GM21515 (cell line): ENCODE data around the gene SLC1A4.
"Not testable (repeated sequence)": the region's sequence is repeated elsewhere in the genome, so short reads cannot be mapped to it uniquely, and the experiment has no call there.

Experiments used
- ATAC-seq: cut with Tn5 transposase; IDR thresholded peaks from one replicate; pipeline ENCODE4 v1.9.1; 2021; ENCODE audit not compliant: unreplicated experiment

The SLC1A4 gene

GRCh38 chr2:64990876-64991275 lies 1.7 kb downstream of the SLC1A4 start:
- no peak for ATAC-seq

DNA sequence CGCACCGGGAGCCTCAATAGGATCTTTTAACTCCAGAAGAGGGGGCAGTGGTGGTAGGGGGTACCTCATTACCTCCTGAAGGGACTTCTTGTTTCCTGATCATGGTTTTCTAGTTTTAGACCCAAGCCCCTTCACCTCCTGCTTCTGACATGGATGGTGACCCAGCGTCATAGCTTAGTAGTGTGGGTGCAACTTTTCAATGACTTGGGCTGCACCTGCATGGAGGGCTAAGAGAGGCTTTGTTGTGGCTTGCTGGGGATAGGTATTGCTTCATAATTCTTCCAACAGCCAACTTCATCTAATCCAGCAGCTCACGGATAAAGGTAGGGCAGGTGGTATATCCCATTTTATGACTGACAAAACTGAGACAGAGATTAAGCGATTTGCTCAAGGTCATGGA lies 3.0 kb downstream of the SLC1A4 start:
- no peak for ATAC-seq

GRCh38 chr2:64992990-64993389 lies 3.8 kb downstream of the SLC1A4 start:
- ATAC-seq: no peak

- ATAC-seq: no peak
Observed at GRCh38 chr2:64995041-64995440, 5.8 kb downstream of the SLC1A4 start.

DNA sequence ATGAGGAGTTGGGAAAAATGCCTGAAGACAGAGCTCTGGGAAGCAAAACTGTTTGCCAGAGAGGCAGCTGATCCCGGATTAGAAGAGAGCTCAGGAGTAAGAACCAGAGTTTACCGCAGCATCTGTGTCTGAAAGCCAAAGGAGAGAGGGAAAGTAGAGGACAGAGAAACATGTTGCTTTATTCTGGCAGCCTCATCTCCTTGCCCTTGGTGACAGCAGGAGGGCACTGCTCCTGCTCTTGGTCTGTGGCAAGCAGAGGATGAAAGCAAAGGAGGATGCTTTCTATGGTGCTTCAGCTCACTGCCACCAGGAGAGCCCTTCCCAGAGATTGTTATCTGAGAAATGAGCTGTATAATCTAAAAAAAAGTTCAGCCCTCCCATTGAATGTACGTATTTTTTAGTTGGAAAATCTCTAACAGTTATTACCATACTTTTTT lies 7.7 kb downstream of the SLC1A4 start:
- ATAC-seq: no peak

- ATAC-seq: no peak
Observed at GRCh38 chr2:64998658-64999061, 9.5 kb downstream of the SLC1A4 start.

GRCh38 chr2:64999754-65000153 lies 10.6 kb downstream of the SLC1A4 start:
- no peak for ATAC-seq

- no peak for ATAC-seq
Observed at GRCh38 chr2:65000644-65001043, 11.4 kb downstream of the SLC1A4 start.

DNA sequence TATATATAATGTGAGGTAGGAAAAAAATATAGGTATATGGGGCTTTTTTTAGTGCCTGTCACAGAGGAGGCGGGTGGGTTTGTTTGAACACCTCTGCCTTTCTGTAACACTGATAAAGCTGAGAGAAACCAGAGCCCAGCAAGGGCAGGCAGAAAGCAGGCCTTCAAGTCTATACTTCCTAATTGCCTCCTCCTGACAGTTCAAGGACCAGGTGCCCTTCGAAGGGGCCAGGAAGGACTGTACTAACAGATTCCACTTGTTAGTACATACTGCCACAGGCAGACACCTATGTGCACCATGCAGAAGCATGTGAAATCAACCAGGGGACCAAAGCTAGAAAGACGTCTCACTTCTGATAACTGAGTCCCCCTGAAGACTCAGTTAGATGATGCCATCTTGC lies 13.8 kb downstream of the SLC1A4 start:
- ATAC-seq: no peak

DNA sequence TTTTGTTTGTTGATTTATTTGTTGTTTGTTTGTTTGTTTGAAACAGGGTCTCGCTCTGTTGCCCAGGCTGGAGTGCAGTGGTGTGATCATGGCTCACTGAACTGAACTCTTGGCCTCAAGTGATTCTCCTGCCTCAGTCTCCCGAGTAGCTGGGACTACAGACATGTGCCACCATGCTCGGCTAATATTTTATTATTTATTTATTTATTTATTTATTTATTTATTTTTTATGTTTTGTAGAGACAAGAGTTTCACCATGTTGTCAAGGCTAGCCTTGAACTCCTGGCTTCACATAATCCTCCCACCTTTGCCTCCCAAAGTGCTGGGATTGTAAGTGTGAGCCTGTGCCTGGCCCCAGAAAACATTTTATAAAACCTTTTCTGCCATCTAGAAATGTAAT lies 15.0 kb downstream of the SLC1A4 start:
- not testable (repeated sequence) for ATAC-seq

GRCh38 chr2:65013776-65014175 lies 24.6 kb downstream of the SLC1A4 start:
- ATAC-seq: no peak

- ATAC-seq: no peak
Observed at GRCh38 chr2:65015731-65016130, 26.5 kb downstream of the SLC1A4 start.

GRCh38 chr2:65016789-65017188 lies 27.6 kb downstream of the SLC1A4 start:
- no peak for ATAC-seq

DNA sequence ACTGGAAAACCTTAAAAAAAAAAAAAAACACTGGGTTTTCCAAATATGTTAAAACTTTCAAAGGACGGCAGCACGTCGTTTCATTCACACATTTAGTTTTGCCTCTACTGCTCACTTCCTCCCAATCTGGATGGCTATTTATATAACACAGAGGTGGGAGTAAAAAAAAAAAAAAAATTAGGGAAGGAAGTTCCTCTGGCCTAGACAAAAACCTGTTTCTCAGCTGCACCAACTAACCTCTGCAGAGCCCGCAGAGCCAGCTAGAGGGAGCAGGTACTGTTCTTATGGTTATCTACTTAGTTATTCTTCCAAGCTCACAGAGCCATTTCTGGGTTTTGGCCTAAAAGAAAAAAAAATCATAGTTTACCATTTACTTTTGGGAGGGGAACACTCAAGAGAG lies 28.1 kb downstream of the SLC1A4 start:
- ATAC-seq: no peak

- no peak for ATAC-seq
Observed at GRCh38 chr2:65018141-65018582, 29.0 kb downstream of the SLC1A4 start.

DNA sequence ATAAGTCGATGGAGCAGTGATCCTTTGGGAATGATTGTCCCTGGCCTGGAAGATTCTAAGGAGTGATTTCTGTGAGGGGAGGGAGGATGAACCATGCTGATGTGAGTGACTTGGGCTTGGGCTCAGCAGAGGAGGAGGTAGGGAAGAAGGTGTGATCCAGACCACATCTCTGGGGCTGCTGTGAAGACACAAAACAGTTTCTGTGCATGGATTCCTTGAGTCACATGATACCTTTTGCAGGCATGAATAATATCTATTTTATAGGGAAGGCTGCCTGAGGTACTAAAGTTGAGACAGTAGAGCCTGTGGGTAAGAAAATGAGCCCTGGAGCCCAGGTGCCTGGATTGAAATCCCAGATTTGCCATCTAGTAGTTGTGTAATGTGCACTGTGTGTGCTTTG lies 29.8 kb downstream of the SLC1A4 start:
- no peak for ATAC-seq

DNA sequence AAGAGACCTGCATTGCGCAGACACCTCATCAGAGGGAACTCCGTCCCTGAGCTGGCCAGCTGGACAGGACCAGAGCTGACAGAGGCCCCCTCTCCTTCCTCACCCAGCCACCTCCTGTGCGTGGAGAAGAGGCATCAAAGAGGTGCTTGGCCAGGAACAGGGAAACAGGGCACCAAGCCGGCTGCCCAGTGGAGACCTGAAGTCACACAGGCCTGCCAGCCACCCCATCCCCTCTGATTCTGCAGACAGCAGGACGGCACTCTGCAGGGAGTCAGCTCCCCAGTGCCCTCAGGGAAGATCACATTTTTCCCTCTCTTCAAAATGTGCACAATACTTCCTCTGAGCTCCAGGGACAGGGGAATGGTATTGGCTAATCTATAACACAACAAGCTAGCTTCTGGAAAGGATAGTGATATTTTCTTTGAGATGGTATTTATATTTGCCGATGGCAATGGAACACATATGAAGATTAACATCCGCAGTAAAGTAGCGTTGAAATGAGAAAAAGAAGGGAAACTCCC lies 30.5 kb downstream of the SLC1A4 start:
- no peak for ATAC-seq

DNA sequence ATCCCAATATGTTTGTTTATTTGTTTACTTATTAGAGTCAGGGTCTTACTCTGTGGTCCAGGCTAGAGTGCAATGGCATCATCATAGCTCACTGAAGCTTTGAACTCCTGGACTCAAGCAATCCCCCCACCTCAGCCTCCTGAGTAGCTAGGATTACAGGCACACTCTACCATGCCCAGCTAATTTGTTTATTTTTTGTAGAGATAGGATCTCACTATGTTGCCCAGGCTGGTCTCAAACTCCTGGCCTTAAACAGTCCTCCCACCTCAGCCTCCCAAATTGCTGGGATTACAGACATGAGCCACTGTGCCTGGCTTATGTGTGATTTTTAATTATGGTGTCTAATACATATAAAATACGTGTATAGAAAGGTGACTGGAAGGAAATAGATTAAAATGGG lies 31.1 kb downstream of the SLC1A4 start:
- not testable (repeated sequence) for ATAC-seq

- ATAC-seq: no peak
Observed at GRCh38 chr2:65020943-65021528, 31.8 kb downstream of the SLC1A4 start.

- no peak for ATAC-seq
Observed at GRCh38 chr2:65021709-65022108, 32.5 kb downstream of the SLC1A4 start.

GRCh38 chr2:65022189-65022588 lies 33.0 kb downstream of the SLC1A4 start:
- no peak for ATAC-seq

DNA sequence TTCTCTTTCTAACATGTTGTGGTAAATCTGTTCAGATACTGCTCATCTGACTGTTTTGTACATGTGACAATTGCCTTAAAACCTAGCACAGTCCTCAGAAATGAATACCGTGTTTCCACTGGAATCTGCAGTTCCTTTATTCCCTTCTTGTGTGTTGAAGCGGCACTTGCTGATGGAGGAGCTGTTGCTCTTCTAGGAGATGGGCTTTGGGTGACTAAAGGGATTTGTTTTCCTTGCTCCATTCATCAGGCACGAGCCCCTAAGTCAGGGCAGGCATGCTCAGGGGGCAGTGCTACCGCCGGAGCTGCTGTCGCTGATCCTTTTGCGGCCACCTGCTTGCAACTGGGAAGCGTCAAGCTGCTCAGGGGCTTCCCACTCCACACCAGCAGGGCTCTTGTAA lies 34.5 kb downstream of the SLC1A4 start:
- no peak for ATAC-seq

GRCh38 chr2:65024149-65024829 lies 35.1 kb downstream of the SLC1A4 start:
- no peak for ATAC-seq
